Adrenal gland (tissue), 12 donors: Measurements from ENCODE around the gene CCL2. TPM values are rescaled to one million over a fixed set of nuclear protein-coding genes. Genes with fewer than 3 reads are reported as not detected.
A peak's percentile ranks its signal among the peaks of the same experiment; 100 is the strongest.

Source experiments
- DNase-seq, 7 donors: peaks; one replicate each; pipeline ENCODE4 v3.0.0-alpha.2; 2019 to 2020
- H3K27ac ChIP-seq, 5 donors: fragments of 200-600 bp; sonication (generic) in 4 of 5; 1 replicate in 3 of 5; 2 replicates in 2 of 5; pipeline versions ENCODE4 v1.5.1 to v1.8.0; 2016 to 2020; ENCODE audit warnings: mild to moderate bottlenecking in 1 of 5
- H3K27me3 ChIP-seq: fragments of 200-600 bp; 2 replicates; pipeline ENCODE4 v1.8.0; 2021
- H3K36me3 ChIP-seq, 2 donors: fragments of 200-600 bp; replicated peaks in 1 of 2; 1 replicate in 1 of 2; 2 replicates in 1 of 2; pipeline versions ENCODE4 v1.5.1 to v1.8.0; 2018 to 2022
- H3K4me1 ChIP-seq, 2 donors: fragments of 200-600 bp; replicated peaks in 1 of 2; 1 replicate in 1 of 2; 2 replicates in 1 of 2; pipeline versions ENCODE4 v1.5.1 to v1.8.0; 2018 to 2021
- H3K4me3 ChIP-seq, 4 donors: fragments of 200-600 bp; sonication (generic) in 3 of 4; one replicate each; pipeline ENCODE4 v1.5.1; 2016 to 2018
- H3K9me3 ChIP-seq, 3 donors: fragments of 200-600 bp; sonication (generic) in 1 of 3; replicated peaks in 1 of 3; 1 replicate in 2 of 3; 2 replicates in 1 of 3; pipeline versions ENCODE4 v1.5.1 to v1.8.0; 2016 to 2021
- POLR2A ChIP-seq, 2 donors: fragments of 450-650 bp; IDR thresholded peaks; one replicate each; pipeline ENCODE4 v1.6.1; 2017; ENCODE audit warnings: antibody characterized with exemption in 2 of 2, mild to moderate bottlenecking in 2 of 2, moderate library complexity in 1 of 2
- WGBS, 4 donors: extraction: QIAGEN DNeasy Blood & Tissue Kit in 2 of 4; methylation state at CpG; one replicate each; pipeline versions ENCODE4 v1.1.5 to v1.1.7; 2013 to 2017; 5-methylcytosine and 5-hydroxymethylcytosine counted together
- intact Hi-C, 2 donors: fragments of 100-400 bp; cut with DNase I; formaldehyde crosslinking; loops; one replicate each; pipeline versions ENCODE4 v1.14.1 to v1.15.0; 2022 to 2023
- polyA plus RNA-seq, 3 donors: library from polyadenylated mRNA; stranded (reverse); fragments of 200-250 nt in 2 of 3; fragments of 350-450 nt in 1 of 3; fragmentation: Illumina TruSeq in 1 of 3; extraction: RNeasy Lipid Tissue Mini Kit (QIAGEN cat#74804) in 1 of 3; gene quantifications; one replicate each; pipeline ENCODE4 v1.2.3, GENCODE V29; 2013 to 2014
- total RNA-seq, 9 donors: library from RNA; depleted of rRNA in 4 of 9; stranded (reverse); fragments of >200 nt in 4 of 9; fragments of 120-200 nt in 1 of 9; fragmentation: NEBNext Ultra II Directional in 1 of 9; extraction: Animal tissue kit (Norgen Biotek cat#: 25700) in 1 of 9; gene quantifications; one replicate each; pipeline versions ENCODE4 v1.1.0 to v1.2.4, GENCODE V29; 2013 to 2023
- TF ChIP-seq, protein P1 (sequence below), 6 experiments: fragments of 450-650 bp in 4 of 6; fragments of 200-600 bp in 2 of 6; sonication (generic) in 1 of 6; IDR thresholded peaks; 1 replicate in 5 of 6; 2 replicates in 1 of 6; pipeline versions ENCODE4 v1.5.1 to v1.8.0; 2016 to 2021; ENCODE audit warnings: antibody characterized with exemption in 6 of 6, mild to moderate bottlenecking in 2 of 6, moderate library complexity in 1 of 6
- donor health status: healthy with polysubstance abuse.
- donor health status: Bipolar disorder and iron deficiency.
- donor health status: DM: yes; HTN: yes; CAD: no.
- donor health status: DM: no; HTN: no; CAD: no.
- donor health status: DM: no; HTN: no; CAD: no.
- donor health status: DM: yes; HTN: yes; CAD: no.

The CCL2 gene
- total and polyA plus RNA-seq, 12 donors: 7.7 to 330 (median 76.0) TPM

DNA sequence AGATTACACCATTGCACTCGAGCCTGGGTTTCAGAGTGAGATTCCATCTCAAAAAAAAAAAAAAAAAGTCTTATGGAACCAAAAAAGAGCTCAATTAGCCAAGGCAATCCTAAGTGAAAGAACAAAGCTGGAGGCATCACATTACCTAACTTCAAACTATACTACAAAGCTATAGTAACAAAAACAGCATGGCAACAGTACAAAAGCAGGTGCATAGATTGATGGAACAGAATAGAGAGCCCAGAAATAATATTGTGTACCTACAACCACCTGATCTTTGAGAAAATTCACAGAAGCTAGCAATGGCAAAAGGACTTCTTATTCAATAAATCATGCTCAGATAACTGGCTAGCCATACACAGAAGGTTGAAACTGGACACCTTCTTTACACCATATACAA lies 24.7 kb upstream of the CCL2 start:
- Histone ChIP-seq H3K9me3 (no peaks in the 10 kb centered on the region), H3K36me3 (no peaks in the 10 kb centered on the region), H3K4me1 (peaks cover 7 to 11% of the 10 kb centered on the region in 2 donors), H3K27ac (no peak overlapping the region), H3K27me3 (no peaks in the 10 kb centered on the region), H3K4me3 (no peak overlapping the region)
- WGBS, 4 donors: 33 to 76% (median 66%) methylated on average over 1 of the region's 1 CpG
- TF ChIP-seq, protein P1, sequence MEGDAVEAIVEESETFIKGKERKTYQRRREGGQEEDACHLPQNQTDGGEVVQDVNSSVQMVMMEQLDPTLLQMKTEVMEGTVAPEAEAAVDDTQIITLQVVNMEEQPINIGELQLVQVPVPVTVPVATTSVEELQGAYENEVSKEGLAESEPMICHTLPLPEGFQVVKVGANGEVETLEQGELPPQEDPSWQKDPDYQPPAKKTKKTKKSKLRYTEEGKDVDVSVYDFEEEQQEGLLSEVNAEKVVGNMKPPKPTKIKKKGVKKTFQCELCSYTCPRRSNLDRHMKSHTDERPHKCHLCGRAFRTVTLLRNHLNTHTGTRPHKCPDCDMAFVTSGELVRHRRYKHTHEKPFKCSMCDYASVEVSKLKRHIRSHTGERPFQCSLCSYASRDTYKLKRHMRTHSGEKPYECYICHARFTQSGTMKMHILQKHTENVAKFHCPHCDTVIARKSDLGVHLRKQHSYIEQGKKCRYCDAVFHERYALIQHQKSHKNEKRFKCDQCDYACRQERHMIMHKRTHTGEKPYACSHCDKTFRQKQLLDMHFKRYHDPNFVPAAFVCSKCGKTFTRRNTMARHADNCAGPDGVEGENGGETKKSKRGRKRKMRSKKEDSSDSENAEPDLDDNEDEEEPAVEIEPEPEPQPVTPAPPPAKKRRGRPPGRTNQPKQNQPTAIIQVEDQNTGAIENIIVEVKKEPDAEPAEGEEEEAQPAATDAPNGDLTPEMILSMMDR (IDR thresholded peaks at IDR 0.05): no peak
- TF ChIP-seq POLR2A (IDR thresholded peaks at IDR 0.05): no peak
- DNase-seq: no peak
- intact Hi-C loops: no loop called here

DNA sequence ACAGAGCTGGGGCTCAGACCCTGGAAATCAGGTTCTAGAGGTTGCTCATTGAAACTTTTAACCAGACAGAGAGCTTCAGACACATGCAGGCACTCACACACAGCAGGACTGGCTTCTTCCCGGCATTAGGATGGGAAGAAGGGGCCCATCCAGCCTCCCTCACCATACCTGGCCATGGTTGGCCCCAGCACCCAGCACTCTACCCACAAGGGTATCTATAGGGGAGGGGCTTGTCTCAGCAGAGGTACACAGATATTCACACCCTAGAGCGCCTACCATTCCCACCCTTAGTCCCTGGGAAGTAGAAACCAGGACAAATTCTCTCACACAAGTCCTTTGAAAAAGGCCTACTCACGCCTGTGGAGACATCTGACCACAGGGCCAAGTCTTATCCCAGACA lies 20.5 kb upstream of the CCL2 start:
- 85 to 90% (median 88%) methylated on average over 3 of the region's 3 CpGs for WGBS, 4 donors
- no peak for DNase-seq

DNA sequence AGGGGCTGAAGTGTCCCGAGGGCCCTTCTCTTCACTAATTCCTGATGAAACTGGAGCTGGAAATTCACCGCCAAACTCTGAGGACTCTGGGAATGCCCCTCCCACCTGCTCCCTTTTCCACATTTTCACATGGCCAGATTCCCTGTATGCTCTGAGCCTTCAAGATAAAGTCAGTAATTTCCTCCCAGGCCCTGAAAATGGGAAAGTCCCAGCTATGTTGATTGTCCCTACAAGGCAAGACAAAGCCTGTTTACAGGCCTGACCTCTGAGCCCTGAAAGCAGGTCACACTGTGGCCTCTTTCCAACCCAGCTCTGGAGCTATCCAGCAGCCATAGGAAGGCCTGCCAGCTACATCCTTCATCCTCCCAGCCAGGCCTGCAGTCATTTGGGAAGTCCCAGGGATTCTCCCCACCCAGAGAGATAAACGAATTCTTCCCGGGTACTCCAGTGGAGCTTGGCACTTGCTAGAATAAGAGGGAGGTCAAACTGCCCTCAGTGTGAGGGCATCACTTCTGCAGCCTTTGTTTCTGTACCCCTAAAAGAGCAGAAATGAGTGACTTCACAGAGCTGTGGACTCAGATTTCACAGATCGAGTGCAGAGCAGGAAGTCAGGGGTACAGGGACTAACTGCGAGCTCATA lies 19.6 kb upstream of the CCL2 start:
- Histone ChIP-seq H3K9me3 (no peaks in the 10 kb centered on the region), H3K36me3 (no peaks in the 10 kb centered on the region), H3K4me3 (no peak overlapping the region), H3K27ac (peak overlapping the region in 2 of 5 donors; percentile 35 to 67), H3K4me1 (peaks cover 9 to 29% of the 10 kb centered on the region in 2 donors), H3K27me3 (no peaks in the 10 kb centered on the region)
- 36 to 61% (median 47%) methylated on average over 6 of the region's 6 CpGs for WGBS, 4 donors
- DNase-seq: peak; percentile 54 to 92 (median 77)
- no peak for TF ChIP-seq POLR2A (IDR thresholded peaks at IDR 0.05)
- TF ChIP-seq, protein P1 (IDR thresholded peaks at IDR 0.05): no peak
- intact Hi-C loops: no loop called here

More for the DNA sequence above, 20.5 kb upstream of the CCL2 start:
- no peaks in the 10 kb centered on the region for H3K36me3 ChIP-seq
- peaks cover 9 to 25% of the 10 kb centered on the region in 2 donors for H3K4me1 ChIP-seq
- intact Hi-C loops: no loop called here
- peak overlapping the region in 2 of 5 donors; percentile 35 to 67 for H3K27ac ChIP-seq
- H3K27me3 ChIP-seq: no peaks in the 10 kb centered on the region
- TF ChIP-seq POLR2A (IDR thresholded peaks at IDR 0.05): no peak
- TF ChIP-seq, protein P1 (IDR thresholded peaks at IDR 0.05): no peak
- no peak overlapping the region for H3K4me3 ChIP-seq
- no peaks in the 10 kb centered on the region for H3K9me3 ChIP-seq

DNA sequence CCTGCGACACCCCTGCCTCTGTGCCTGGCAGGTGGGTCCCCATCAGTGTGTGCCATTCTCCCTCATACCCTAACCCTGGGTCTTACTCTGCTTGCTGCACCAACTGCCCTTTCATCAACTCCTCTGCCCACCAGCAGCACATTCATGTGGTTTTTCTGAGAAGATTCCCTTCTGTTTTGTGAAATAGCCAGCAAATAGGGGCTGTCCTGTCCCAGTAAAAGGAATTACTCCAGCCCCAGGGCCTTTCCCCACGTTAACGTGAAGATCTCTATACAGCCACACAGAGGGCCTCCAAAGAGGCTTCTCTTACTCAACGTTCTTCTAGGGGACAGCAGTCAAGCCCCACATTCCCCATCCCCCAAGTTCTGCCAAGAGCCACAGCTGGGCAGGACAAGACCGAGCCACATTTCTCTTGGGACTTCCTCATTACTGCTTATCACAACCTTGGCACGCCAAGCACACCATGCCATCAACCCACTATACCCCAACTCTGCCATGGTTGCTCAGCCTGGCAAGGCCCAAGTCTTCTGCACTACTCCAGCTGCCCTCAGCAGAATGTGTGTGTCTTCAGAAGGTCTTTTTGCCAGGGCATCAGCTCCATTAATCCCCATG lies 18.7 kb upstream of the CCL2 start:
- TF ChIP-seq POLR2A (IDR thresholded peaks at IDR 0.05): no peak
- TF ChIP-seq, protein P1 (IDR thresholded peaks at IDR 0.05): no peak
- Histone ChIP-seq H3K4me3 (no peak overlapping the region), H3K27me3 (no peaks in the 10 kb centered on the region), H3K27ac (peak overlapping the region in 2 of 5 donors; percentile 27 to 67), H3K4me1 (peaks cover 15 to 38% of the 10 kb centered on the region in 2 donors), H3K9me3 (no peaks in the 10 kb centered on the region), H3K36me3 (no peaks in the 10 kb centered on the region)
- DNase-seq: no peak
- intact Hi-C loops: no loop called here
- WGBS, 4 donors: 72 to 80% (median 78%) methylated on average over 5 to 6 of the region's 6 CpGs
